Gastrocnemius medialis (tissue), 4 donors: ENCODE results near the gene LAMC2. TPM values are rescaled to one million over a fixed set of nuclear protein-coding genes. Genes with fewer than 3 reads are reported as not detected.
A peak's percentile ranks its signal among the peaks of the same experiment; 100 is the strongest.

Source experiments
- ATAC-seq, 2 donors: fragments of 150-250 bp; one replicate each; pipeline ENCODE4 v1.9.1; 2016
- DNase-seq, 2 donors: peaks; one replicate each; pipeline ENCODE4 v3.0.0-alpha.2; 2019
- H3K27ac ChIP-seq, 4 donors: fragments of 200-600 bp; sonication (generic); 1 replicate in 1 of 4; 2 replicates in 3 of 4; pipeline ENCODE4 v1.5.1; 2016 to 2018; ENCODE audit warnings: mild to moderate bottlenecking in 2 of 4, moderate library complexity in 1 of 4
- H3K27me3 ChIP-seq, 3 donors: fragments of 200-600 bp; sonication (generic) in 2 of 3; 1 replicate in 1 of 3; 2 replicates in 2 of 3; pipeline versions ENCODE4 v1.5.1 to v1.6.0; 2016 to 2019; ENCODE audit warnings: mild to moderate bottlenecking in 1 of 3, moderate library complexity in 1 of 3
- H3K36me3 ChIP-seq, 2 donors: fragments of 200-600 bp; sonication (generic) in 1 of 2; one replicate each; pipeline ENCODE4 v1.5.1; 2017 to 2018
- H3K4me1 ChIP-seq, 2 donors: fragments of 200-600 bp; sonication (generic) in 1 of 2; one replicate each; pipeline ENCODE4 v1.5.1; 2016 to 2017; ENCODE audit warnings: mild to moderate bottlenecking in 2 of 2
- H3K4me3 ChIP-seq, 4 donors: fragments of 200-600 bp; sonication (generic) in 3 of 4; 1 replicate in 1 of 4; 2 replicates in 3 of 4; pipeline ENCODE4 v1.5.1; 2016 to 2019; ENCODE audit warnings: mild to moderate bottlenecking in 2 of 4
- H3K9me3 ChIP-seq, 3 donors: fragments of 200-600 bp; sonication (generic) in 2 of 3; 1 replicate in 1 of 3; 2 replicates in 2 of 3; pipeline ENCODE4 v1.5.1; 2016 to 2019
- CTCF ChIP-seq, 5 experiments: fragments of 450-650 bp in 3 of 5; fragments of 200-600 bp in 2 of 5; sonication (generic) in 2 of 5; IDR thresholded peaks in 4 of 5; conservative IDR thresholded peaks in 1 of 5; 1 replicate in 4 of 5; 2 replicates in 1 of 5; pipeline ENCODE4 v1.5.1; 2016 to 2019; ENCODE audit warnings: antibody characterized with exemption in 5 of 5, mild to moderate bottlenecking in 3 of 5, moderate library complexity in 3 of 5
- POLR2A ChIP-seq, 2 donors: fragments of 450-650 bp; IDR thresholded peaks; one replicate each; pipeline ENCODE4 v1.6.1; 2017; ENCODE audit warnings: antibody characterized with exemption in 2 of 2, mild to moderate bottlenecking in 2 of 2, moderate library complexity in 2 of 2
- in situ Hi-C, 4 donors: fragments of 200-750 bp; cut with MboI; loops; one replicate each; pipeline versions ENCODE4 v1.15.0 to v1.8.0; 2017; ENCODE audit warnings: low sequenced_read_pairs in 4 of 4
- intact Hi-C: fragments of 100-400 bp; cut with DNase I; formaldehyde crosslinking; loops from one replicate; pipeline ENCODE4 v1.15.1; 2023; ENCODE audit warnings: low total_unique reads
- total RNA-seq, 4 donors: library from RNA; depleted of rRNA; stranded (reverse); fragments of >200 nt; gene quantifications; one replicate each; pipeline versions ENCODE4 v1.1.0 to v1.2.3, GENCODE V29; 2016

Gene LAMC2
- total RNA-seq, 4 donors from 2014 or later = 0.78 to 1.8 (median 1.4) TPM

GRCh38 chr1:183227422-183228346 is 41.6 kb downstream of the LAMC2 start:
- H3K27me3 ChIP-seq = no peaks in the 10 kb centered on the region
- no peaks in the 10 kb centered on the region for H3K9me3 ChIP-seq
- intact Hi-C loops = no loop called here
- H3K4me1 ChIP-seq = no peaks in the 10 kb centered on the region
- peak; percentile 42 to 70 (median 65) for TF ChIP-seq CTCF (IDR thresholded peaks at IDR 0.05 in 4 of 5, conservative IDR thresholded peaks at IDR 0.05 in 1 of 5)
- no peak for TF ChIP-seq POLR2A (IDR thresholded peaks at IDR 0.05)
- in situ Hi-C loops = loop anchor here in 2 of 4 donors (25.0 kb wide), 1 partner anchor 265 kb away; the partner anchor contains the start of gene SHCBP1L (in 2 of the 2)
- peak; percentile 53 to 74 for ATAC-seq
- no peak overlapping the region for H3K4me3 ChIP-seq
- no peak overlapping the region for H3K27ac ChIP-seq
- H3K36me3 ChIP-seq = no peaks in the 10 kb centered on the region
- DNase-seq = no peak

GRCh38 chr1:183228347-183229220 is 42.5 kb downstream of the LAMC2 start:
- Histone ChIP-seq H3K27me3 (no peaks in the 10 kb centered on the region), H3K4me1 (peaks cover 0 to 3% of the 10 kb centered on the region in 2 donors), H3K27ac (no peak overlapping the region), H3K9me3 (no peaks in the 10 kb centered on the region), H3K4me3 (no peak overlapping the region), H3K36me3 (no peaks in the 10 kb centered on the region)
- no peak for DNase-seq
- intact Hi-C loops (no loop called here), in situ Hi-C loops (loop anchor here in 2 of 4 donors (25.0 kb wide), 1 partner anchor 266 kb away; the partner anchor contains the start of gene SHCBP1L (in 2 of the 2))
- TF ChIP-seq POLR2A (IDR thresholded peaks at IDR 0.05) = no peak
- TF ChIP-seq CTCF (IDR thresholded peaks at IDR 0.05 in 4 of 5, conservative IDR thresholded peaks at IDR 0.05 in 1 of 5) = no peak
- ATAC-seq = no peak

- intact Hi-C loops (loop anchor here (5.0 kb wide), 1 partner anchor 83 kb away; no protein-coding TSS in a partner anchor), in situ Hi-C loops (loop anchor here in 3 of 4 donors (10.0 to 25.0 kb wide), 3 partner anchors 96 to 268 kb away; partner anchors contain the start of gene SHCBP1L (in 2 of the 3))
- DNase-seq (no peak), ATAC-seq (no peak)
- no peaks in the 10 kb centered on the region for H3K27me3 ChIP-seq
- H3K9me3 ChIP-seq = no peaks in the 10 kb centered on the region
- H3K4me1 ChIP-seq = peaks cover 12 to 14% of the 10 kb centered on the region in 2 donors
- H3K27ac ChIP-seq = no peak overlapping the region
- no peak overlapping the region for H3K4me3 ChIP-seq
- H3K36me3 ChIP-seq = no peaks in the 10 kb centered on the region
- TF ChIP-seq CTCF (IDR thresholded peaks at IDR 0.05 in 4 of 5, conservative IDR thresholded peaks at IDR 0.05 in 1 of 5) = no peak
- no peak for TF ChIP-seq POLR2A (IDR thresholded peaks at IDR 0.05)
These were observed 44.3 kb downstream of the LAMC2 start for GRCh38 chr1:183230413-183230812.

GRCh38 chr1:183231545-183231944 is 45.5 kb downstream of the LAMC2 start:
- H3K27me3 ChIP-seq = no peaks in the 10 kb centered on the region
- in situ Hi-C loops (loop anchor here in 3 of 4 donors (10.0 to 25.0 kb wide), 3 partner anchors 97 to 269 kb away; partner anchors contain the start of gene SHCBP1L (in 2 of the 3)), intact Hi-C loops (loop anchor here (5.0 kb wide), 1 partner anchor 84 kb away; no protein-coding TSS in a partner anchor)
- no peaks in the 10 kb centered on the region for H3K9me3 ChIP-seq
- no peak overlapping the region for H3K27ac ChIP-seq
- H3K36me3 ChIP-seq = no peaks in the 10 kb centered on the region
- ATAC-seq = no peak
- no peak for TF ChIP-seq POLR2A (IDR thresholded peaks at IDR 0.05)
- TF ChIP-seq CTCF (IDR thresholded peaks at IDR 0.05 in 4 of 5, conservative IDR thresholded peaks at IDR 0.05 in 1 of 5) = no peak
- no peak overlapping the region for H3K4me3 ChIP-seq
- DNase-seq = no peak
- H3K4me1 ChIP-seq = peaks cover 12 to 17% of the 10 kb centered on the region in 2 donors
